Endothelial cell of umbilical vein (primary cell): Measurements from ENCODE around the gene FAR1. TPM values are rescaled to one million over a fixed set of nuclear protein-coding genes. Genes with fewer than 3 reads are reported as not detected.

Experiments
- BruUV-seq: library from RNA; stranded (reverse); fragments of 400-500 nt; replicated peaks from 2 replicates; lab custom pipeline; 2021; lab: Mats Ljungman, UMichigan
- CTCF ChIA-PET: fragments of 300-600, 350-600 bp; sonication (Branson Sonifier 250); formaldehyde crosslinking; loops from one replicate; lab custom pipeline; 2021; ENCODE audit warnings: antibody characterized with exemption, inconsistent platforms; lab: Charles Lee
- POLR2A ChIA-PET: fragments of 300-600, 350-600 bp; sonication (Branson Sonifier 250); formaldehyde crosslinking; loops from one replicate; lab custom pipeline; 2021; ENCODE audit warnings: antibody characterized with exemption, inconsistent platforms; lab: Charles Lee
- DNase-seq: peaks from one replicate; pipeline ENCODE4 v3.0.0-alpha.2; 2011; ENCODE audit warnings: low read depth, low spot score
- FAIRE-seq: peaks from 2 replicates; lab custom pipeline; 2011; peaks lifted over from hg19 to GRCh38; lab: Jason Lieb, UNC
- H2AFZ ChIP-seq: 2 replicates; pipeline ENCODE4 v1.6.0; 2012; ENCODE audit warnings: low read depth, low read length, control low read depth, inconsistent platforms
- H3K27ac ChIP-seq: 2 replicates; pipeline ENCODE4 v1.5.1; 2011; ENCODE audit warnings: low read depth, mild to moderate bottlenecking, control low read depth, low read length, moderate library complexity; ENCODE audit not compliant: insufficient read depth
- H3K27me3 ChIP-seq, 2 experiments: 2 replicates each; pipeline versions ENCODE4 v1.6.0 to v1.6.1; 2011; ENCODE audit warnings: low read length in 2 of 2, mixed read lengths in 1 of 2; ENCODE audit not compliant: control insufficient read depth in 2 of 2, insufficient read depth in 2 of 2
- H3K36me3 ChIP-seq, 2 experiments: 2 replicates in 1 of 2; 3 replicates in 1 of 2; pipeline ENCODE4 v1.5.1; 2011; ENCODE audit warnings: low read length in 2 of 2, mild to moderate bottlenecking in 1 of 2, moderate library complexity in 1 of 2; ENCODE audit not compliant: control insufficient read depth in 2 of 2, insufficient read depth in 2 of 2; ENCODE audit errors: extremely low read depth in 1 of 2
- H3K4me1 ChIP-seq: 3 replicates; pipeline ENCODE4 v1.5.1; 2011; ENCODE audit warnings: mild to moderate bottlenecking, low read length; ENCODE audit not compliant: control insufficient read depth, insufficient read depth; ENCODE audit errors: extremely low read depth
- H3K4me2 ChIP-seq: 2 replicates; pipeline ENCODE4 v1.6.1; 2011; ENCODE audit warnings: low read length, control low read depth, mixed read lengths; ENCODE audit not compliant: insufficient read depth
- H3K4me3 ChIP-seq, 3 experiments: fragments of 200-600 bp in 1 of 3; sonication (generic), shearing (Covaris generic) in 1 of 3; replicated peaks in 1 of 3; 2 replicates each; pipeline ENCODE4 v1.5.1; 2011 to 2016; ENCODE audit warnings: control low read depth in 3 of 3, low read length in 3 of 3, mild to moderate bottlenecking in 2 of 3, inconsistent platforms in 1 of 3, low read depth in 1 of 3, moderate library complexity in 1 of 3; ENCODE audit not compliant: insufficient read depth in 1 of 3
- H3K79me2 ChIP-seq: 2 replicates; pipeline ENCODE4 v1.6.0; 2012; ENCODE audit warnings: low read length, inconsistent platforms; ENCODE audit not compliant: control insufficient read depth, insufficient read depth
- H3K9ac ChIP-seq: replicated peaks from 2 replicates; pipeline ENCODE3; 2011; ENCODE audit warnings: low read length, control low read depth; ENCODE audit not compliant: insufficient read depth; ENCODE audit errors: extremely low read depth
- H3K9me1 ChIP-seq: replicated peaks from 3 replicates; pipeline ENCODE4 v1.6.0; 2011; ENCODE audit warnings: mild to moderate bottlenecking, low read length; ENCODE audit not compliant: control insufficient read depth, insufficient read depth; ENCODE audit errors: extremely low read depth
- H3K9me3 ChIP-seq: replicated peaks from 2 replicates; pipeline ENCODE4 v1.5.1; 2012; ENCODE audit warnings: low read length, inconsistent platforms; ENCODE audit not compliant: control insufficient read depth, insufficient read depth
- H4K20me1 ChIP-seq: replicated peaks from 2 replicates; pipeline ENCODE3; 2011; ENCODE audit warnings: mild to moderate bottlenecking, low read length; ENCODE audit not compliant: control insufficient read depth, insufficient read depth; ENCODE audit errors: extremely low read depth
- CTCF ChIP-seq, 2 donors: IDR thresholded peaks; 1 replicate in 1 of 2; 2 replicates in 1 of 2; pipeline ENCODE4 v1.5.1; 2011; ENCODE audit warnings: low read length in 2 of 2, mild to moderate bottlenecking in 2 of 2, moderate library complexity in 2 of 2, control low read depth in 1 of 2, inconsistent platforms in 1 of 2, low read depth in 1 of 2; ENCODE audit not compliant: insufficient read depth in 1 of 2; ENCODE audit errors: extremely low read depth in 1 of 2
- EZH2 ChIP-seq: IDR thresholded peaks from 2 replicates; pipeline ENCODE4 v1.6.1; 2012; ENCODE audit warnings: borderline replicate concordance, low read depth, mild to moderate bottlenecking, moderate library complexity, low read length, inconsistent platforms; ENCODE audit not compliant: severe bottlenecking
- FOS ChIP-seq: IDR thresholded peaks from 2 replicates; pipeline ENCODE4 v1.6.1; 2011; ENCODE audit warnings: mild to moderate bottlenecking, low read length, moderate library complexity, borderline replicate concordance; ENCODE audit not compliant: insufficient read depth
- GATA2 ChIP-seq: IDR thresholded peaks from 2 replicates; pipeline ENCODE4 v1.7.0; 2011; ENCODE audit warnings: low read depth, mild to moderate bottlenecking, moderate library complexity, mixed read lengths, low read length; ENCODE audit not compliant: insufficient read length, insufficient read depth
- JUN ChIP-seq: IDR thresholded peaks from 2 replicates; pipeline ENCODE4 v1.6.1; 2011; ENCODE audit warnings: borderline replicate concordance, low read depth; ENCODE audit not compliant: insufficient read length, insufficient read depth
- MAX ChIP-seq: IDR thresholded peaks from 2 replicates; pipeline ENCODE4 v1.6.1; 2011; ENCODE audit not compliant: insufficient read depth, insufficient read length
- MYC ChIP-seq: IDR thresholded peaks from one replicate; pipeline ENCODE4 v1.6.1; 2011; ENCODE audit warnings: mild to moderate bottlenecking, low read depth, low read length
- POLR2A ChIP-seq: IDR thresholded peaks from 2 replicates; pipeline ENCODE4 v1.6.1; 2012; ENCODE audit warnings: low read depth, mild to moderate bottlenecking, control low read depth, low read length
- POLR2AphosphoS5 ChIP-seq: IDR thresholded peaks from 2 replicates; pipeline ENCODE4 v1.6.1; 2012; ENCODE audit warnings: low read depth, mild to moderate bottlenecking, control low read depth, low read length, moderate library complexity; ENCODE audit not compliant: insufficient read depth
- dilution Hi-C: fragments of 300-500 bp; cut with MboI; formaldehyde crosslinking; loops from one replicate; pipeline ENCODE4 v1.15.0; 2019; ENCODE audit warnings: low sequenced_read_pairs; ENCODE audit not compliant: extremely low pct_ligation_motif_present
- intact Hi-C: fragments of 100-400 bp; cut with micrococcal nuclease; formaldehyde crosslinking; loops from one replicate; pipeline ENCODE4 v1.10.0; 2022
- polyA plus RNA-seq, 4 experiments: library from polyadenylated mRNA; depleted of rRNA in 3 of 4; stranded (reverse) in 3 of 4; unstranded in 1 of 4; fragments of >200 nt; gene quantifications; 2 replicates each; pipeline versions ENCODE4 v1.2.1 to v1.2.3, GENCODE V29; 2011 to 2012; ENCODE audit warnings: missing spikeins in 1 of 4
- total RNA-seq: library from RNA; stranded (reverse); gene quantifications from 2 replicates; pipeline ENCODE4 v1.2.3, GENCODE V29; 2021

Gene FAR1
- total and polyA plus RNA-seq, 2 donors (not counting 3 experiments of a cell fraction or from before 2014, with no cell fraction given) = 29.5 to 76.4 TPM

GRCh38 chr11:13699870-13700269, 31.4 kb downstream of the FAR1 start:
- no peak for FAIRE-seq
- intact Hi-C loops = loop anchor here (2.0 kb wide), 1 partner anchor 23 kb away; no protein-coding TSS in a partner anchor

More at GRCh38 chr11:13699870-13700269, 31.4 kb downstream of the FAR1 start:
- ChIA-PET CTCF (no interaction called here), POLR2A (no interaction called here)
- Histone ChIP-seq H3K27me3 (no peaks in the 10 kb centered on the region), H3K9me3 (no peaks in the 10 kb centered on the region), H3K9ac (no peak overlapping the region), H3K4me2 (no peak overlapping the region), H4K20me1 (no peaks in the 10 kb centered on the region), H3K79me2 (peaks cover 21% of the 10 kb centered on the region), H2AFZ (no peak overlapping the region), H3K4me1 (peaks cover 8% of the 10 kb centered on the region), H3K27ac (no peak overlapping the region), H3K36me3 (peaks cover 0 to 4% of the 10 kb centered on the region in 2 experiments), H3K4me3 (no peak overlapping the region), H3K9me1 (no peaks in the 10 kb centered on the region)
- dilution Hi-C loops = no loop called here
- DNase-seq = no peak
- no TSS peak for BruUV-seq
- TF ChIP-seq FOS (no peak), MYC (no peak), CTCF (IDR thresholded peaks at IDR 0.05; ENCODE audit: extremely low read depth in 1 of 2, insufficient read depth in 1 of 2, low read depth in 1 of 2, low read length in 2 of 2) (no peak), MAX (no peak), JUN (no peak), GATA2 (no peak), POLR2AphosphoS5 (no peak), EZH2 (no peak), POLR2A (no peak)
